IMR-90 (cell line): ENCODE measurements around the gene ACSS1. TPM values are rescaled to one million over a fixed set of nuclear protein-coding genes. Genes with fewer than 3 reads are reported as not detected.

ENCODE experiments used
- ATAC-seq: fragments of 200-7000 bp; cut with Tn5 transposase; 2 replicates; pipeline ENCODE4 v1.9.1; 2020; ENCODE audit warnings: low read depth, mild to moderate bottlenecking, moderate library complexity
- BruUV-seq: library from RNA; stranded (reverse); fragments of 400-500 nt; replicated peaks from 2 replicates; lab custom pipeline; 2021; lab: Mats Ljungman, UMichigan
- CTCF ChIA-PET: fragments of 300-600 bp; formaldehyde crosslinking; extraction: SDS; loops from one replicate; lab custom pipeline; 2021; ENCODE audit warnings: antibody characterized with exemption; lab: Yijun Ruan, JAX
- POLR2A ChIA-PET: fragments of 300-600 bp; sonication (Branson Sonifier 250); formaldehyde crosslinking; loops from one replicate; lab custom pipeline; 2022; ENCODE audit warnings: antibody characterized with exemption; ENCODE audit not compliant: unreplicated experiment; lab: Charles Lee
- DNase-seq: peaks from one replicate; pipeline ENCODE4 v3.0.0; 2013
- H2AFZ ChIP-seq: replicated peaks from 2 replicates; pipeline ENCODE3; 2013; ENCODE audit warnings: low read length, mild to moderate bottlenecking; ENCODE audit not compliant: poor library complexity
- H2AK5ac ChIP-seq: 2 replicates; pipeline ENCODE4 v1.6.1; 2013; ENCODE audit warnings: low read depth, low read length, inconsistent platforms
- H2AK9ac ChIP-seq: replicated peaks from 2 replicates; pipeline ENCODE3; 2013; ENCODE audit warnings: mild to moderate bottlenecking, low read depth, low read length, moderate library complexity; ENCODE audit not compliant: poor library complexity
- H2BK120ac ChIP-seq: 2 replicates; pipeline ENCODE4 v1.6.1; 2013; ENCODE audit warnings: low read depth, low read length, inconsistent platforms
- H2BK15ac ChIP-seq: 3 replicates; pipeline ENCODE4 v1.6.1; 2013; ENCODE audit warnings: low read depth, low read length, inconsistent platforms
- H2BK20ac ChIP-seq: 2 replicates; pipeline ENCODE4 v1.6.1; 2013; ENCODE audit warnings: low read depth, mild to moderate bottlenecking, inconsistent platforms, low read length, moderate library complexity
- H2BK5ac ChIP-seq: 2 replicates; pipeline ENCODE4 v1.6.1; 2013; ENCODE audit warnings: mild to moderate bottlenecking, low read depth, low read length, inconsistent platforms; ENCODE audit not compliant: poor library complexity, severe bottlenecking
- H3K14ac ChIP-seq: replicated peaks from 2 replicates; pipeline ENCODE4 v1.6.1; 2013; ENCODE audit warnings: low read depth, low read length, inconsistent platforms
- H3K18ac ChIP-seq: 2 replicates; pipeline ENCODE4 v1.6.1; 2013; ENCODE audit warnings: low read depth, low read length, control low read depth
- H3K23ac ChIP-seq: 2 replicates; pipeline ENCODE4 v1.6.1; 2013; ENCODE audit warnings: low read depth, low read length, inconsistent platforms
- H3K27ac ChIP-seq: 2 replicates; pipeline ENCODE4 v1.5.1; 2013; ENCODE audit warnings: mild to moderate bottlenecking, control low read depth, low read length; ENCODE audit not compliant: insufficient read depth
- H3K27me3 ChIP-seq: 2 replicates; pipeline ENCODE4 v1.6.1; 2013; ENCODE audit warnings: low read length; ENCODE audit not compliant: control insufficient read depth, insufficient read depth
- H3K36me3 ChIP-seq: 2 replicates; pipeline ENCODE4 v1.6.1; 2013; ENCODE audit warnings: low read length, mixed read lengths; ENCODE audit not compliant: control insufficient read depth, insufficient read depth
- H3K4ac ChIP-seq: 2 replicates; pipeline ENCODE4 v1.6.1; 2013; ENCODE audit warnings: low read depth, low read length, inconsistent platforms
- H3K4me1 ChIP-seq: 2 replicates; pipeline ENCODE4 v1.6.1; 2013; ENCODE audit warnings: low read length, mixed read lengths; ENCODE audit not compliant: control insufficient read depth, insufficient read depth
- H3K4me2 ChIP-seq: 2 replicates; pipeline ENCODE4 v1.6.1; 2013; ENCODE audit warnings: low read depth, mild to moderate bottlenecking, control low read depth, low read length, moderate library complexity
- H3K4me3 ChIP-seq: 2 replicates; pipeline ENCODE4 v1.5.1; 2013; ENCODE audit warnings: low read depth, mild to moderate bottlenecking, control low read depth, low read length, moderate library complexity; ENCODE audit not compliant: insufficient read depth
- H3K56ac ChIP-seq: 2 replicates; pipeline ENCODE4 v1.6.1; 2013; ENCODE audit warnings: low read length, inconsistent platforms; ENCODE audit not compliant: insufficient read depth; ENCODE audit errors: extremely low read depth
- H3K79me1 ChIP-seq, 2 experiments: 2 replicates each; pipeline ENCODE4 v1.6.1; 2013; ENCODE audit warnings: low read length in 2 of 2, inconsistent platforms in 1 of 2, low read depth in 1 of 2
- H3K9ac ChIP-seq: 2 replicates; pipeline ENCODE4 v1.6.1; 2013; ENCODE audit warnings: low read depth, low read length, control low read depth
- H3K9me1 ChIP-seq: 2 replicates; pipeline ENCODE4 v1.6.1; 2013; ENCODE audit warnings: low read length, inconsistent platforms; ENCODE audit not compliant: insufficient read depth
- H3K9me3 ChIP-seq: 2 replicates; pipeline ENCODE4 v1.6.1; 2013; ENCODE audit warnings: low read length; ENCODE audit not compliant: control insufficient read depth, insufficient read depth
- H4K20me1 ChIP-seq: 2 replicates; pipeline ENCODE4 v1.6.1; 2013; ENCODE audit warnings: low read length, inconsistent platforms; ENCODE audit not compliant: insufficient read depth
- H4K5ac ChIP-seq: 2 replicates; pipeline ENCODE4 v1.6.1; 2013; ENCODE audit warnings: mild to moderate bottlenecking, low read depth, low read length, control low read depth
- H4K8ac ChIP-seq, 2 experiments: 2 replicates each; pipeline ENCODE4 v1.6.1; 2013; ENCODE audit warnings: low read depth in 2 of 2, low read length in 2 of 2, control low read depth in 1 of 2, inconsistent platforms in 1 of 2
- H4K91ac ChIP-seq: 2 replicates; pipeline ENCODE4 v1.6.1; 2013; ENCODE audit warnings: low read depth, low read length, inconsistent platforms; ENCODE audit not compliant: insufficient read depth
- BHLHE40 ChIP-seq: fragments of 150-350 bp; IDR thresholded peaks from 2 replicates; pipeline ENCODE4 v1.6.1; 2016; ENCODE audit warnings: mild to moderate bottlenecking, low read depth, low read length
- CHD1 ChIP-seq: IDR thresholded peaks from 2 replicates; pipeline ENCODE4 v1.6.1; 2012; ENCODE audit warnings: low read depth, low read length, improper control_type of control experiment
- FOS ChIP-seq: fragments of 150-350 bp; IDR thresholded peaks from 2 replicates; pipeline ENCODE4 v1.6.1; 2016; ENCODE audit warnings: low read depth, low read length
- MAFK ChIP-seq: IDR thresholded peaks from 2 replicates; pipeline ENCODE4 v1.6.1; 2012; ENCODE audit warnings: low read depth, low read length, improper control_type of control experiment
- MAZ ChIP-seq: IDR thresholded peaks from 2 replicates; pipeline ENCODE4 v1.6.1; 2012; ENCODE audit warnings: low read depth, mild to moderate bottlenecking, low read length, improper control_type of control experiment, moderate library complexity, borderline replicate concordance
- POLR2A ChIP-seq: IDR thresholded peaks from 2 replicates; pipeline ENCODE4 v1.6.1; 2012; ENCODE audit warnings: mild to moderate bottlenecking, low read depth, low read length
- RAD21 ChIP-seq: IDR thresholded peaks from 2 replicates; pipeline ENCODE4 v1.6.1; 2012; ENCODE audit warnings: low read length, improper control_type of control experiment
- RCOR1 ChIP-seq: IDR thresholded peaks from 2 replicates; pipeline ENCODE4 v1.6.1; 2012; ENCODE audit warnings: mild to moderate bottlenecking, low read length, improper control_type of control experiment; ENCODE audit not compliant: insufficient replicate concordance
- RFX5 ChIP-seq: IDR thresholded peaks from 2 replicates; pipeline ENCODE4 v1.8.0; 2012; ENCODE audit warnings: low read depth, mild to moderate bottlenecking, low read length, moderate library complexity
- SMC3 ChIP-seq: fragments of 150-350 bp; IDR thresholded peaks from 2 replicates; pipeline ENCODE4 v1.6.1; 2016; ENCODE audit warnings: low read depth, mild to moderate bottlenecking, antibody characterized with exemption, low read length, moderate library complexity
- WGBS, 2 experiments: methylation state at CpG; one replicate each; pipeline versions ENCODE4 v1.1.5 to v1.1.7; 2013; ENCODE audit warnings: missing lambda C conversion rate in 2 of 2; ENCODE audit not compliant: insufficient read length in 1 of 2; ENCODE audit errors: extremely low coverage in 2 of 2; 5-methylcytosine and 5-hydroxymethylcytosine counted together
- dilution Hi-C: fragments of 300-500 bp; cut with HindIII; formaldehyde crosslinking; loops from one replicate; pipeline ENCODE4 v1.14.3; 2018; ENCODE audit warnings: low sequenced_read_pairs; ENCODE audit not compliant: unreplicated experiment
- in situ Hi-C: fragments of 300-500 bp; cut with MboI; formaldehyde crosslinking; loops from 3 replicates; pipeline ENCODE4 v1.14.3; 2019; ENCODE audit warnings: low sequenced_read_pairs, inconsistent platforms, mixed read lengths
- intact Hi-C: fragments of 100-400 bp; cut with micrococcal nuclease; formaldehyde crosslinking; loops from 2 replicates; pipeline ENCODE4 v1.10.0; 2022
- polyA plus RNA-seq, 3 experiments: library from polyadenylated mRNA; depleted of rRNA; stranded (reverse); fragments of >200 nt; gene quantifications; 2 replicates each; pipeline ENCODE4 v1.2.3, GENCODE V29; 2012; ENCODE audit warnings: low replicate concordance in 1 of 3
- total RNA-seq: library from RNA; depleted of rRNA; stranded (reverse); fragments of >200 nt; gene quantifications from 2 replicates; pipeline ENCODE4 v1.2.3, GENCODE V29; 2012
- TF ChIP-seq, protein P1 (sequence below): fragments of 150-350 bp; IDR thresholded peaks from 2 replicates; pipeline ENCODE4 v1.6.1; 2016; ENCODE audit warnings: low read depth, mild to moderate bottlenecking, low read length, moderate library complexity, borderline replicate concordance
- TF ChIP-seq, protein P2 (sequence below): conservative IDR thresholded peaks from 2 replicates; pipeline ENCODE4 v1.5.1; 2012; ENCODE audit warnings: mild to moderate bottlenecking, low read depth, low read length, improper control_type of control experiment

Gene ACSS1
- total and polyA plus RNA-seq, 2 of the 4 experiments (the other 2 are of a cell fraction), result 0.72 to 1.2 TPM

DNA sequence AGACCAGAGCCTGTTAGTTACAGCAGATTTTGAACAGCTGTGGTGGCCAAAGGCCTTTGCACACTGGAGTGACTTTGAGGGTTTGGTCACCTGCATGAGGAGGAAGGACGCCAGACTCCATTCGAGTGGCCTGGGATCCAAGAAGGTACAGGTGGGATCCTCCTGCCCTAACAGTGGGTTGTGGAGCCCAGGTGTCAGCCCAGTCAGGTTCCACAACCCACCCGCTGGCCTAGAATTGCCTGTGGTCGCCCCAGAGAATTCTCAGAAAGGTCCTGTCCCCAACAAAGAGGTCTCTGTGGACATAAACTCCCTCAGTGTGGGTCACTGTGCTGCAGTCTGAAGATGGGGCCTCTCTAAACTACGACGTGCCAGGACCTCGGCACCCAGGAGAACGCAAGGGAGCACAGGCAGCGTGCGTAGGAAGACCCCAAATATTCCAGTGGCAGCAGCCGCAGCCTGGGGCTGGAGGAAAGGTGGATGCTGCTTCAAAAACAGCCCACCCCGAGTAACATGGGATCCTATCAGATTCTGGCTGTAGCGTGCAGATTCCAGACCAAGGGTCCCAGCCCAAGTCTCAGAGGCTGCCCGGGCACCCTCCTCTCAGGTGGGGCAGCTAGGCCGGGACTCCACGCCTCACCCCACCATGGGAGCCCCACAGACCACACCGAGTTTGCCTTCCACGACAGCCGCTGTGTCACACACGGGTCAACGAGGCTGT, 16.0 kb downstream of the ACSS1 start (continued):
- TF ChIP-seq, protein P1, sequence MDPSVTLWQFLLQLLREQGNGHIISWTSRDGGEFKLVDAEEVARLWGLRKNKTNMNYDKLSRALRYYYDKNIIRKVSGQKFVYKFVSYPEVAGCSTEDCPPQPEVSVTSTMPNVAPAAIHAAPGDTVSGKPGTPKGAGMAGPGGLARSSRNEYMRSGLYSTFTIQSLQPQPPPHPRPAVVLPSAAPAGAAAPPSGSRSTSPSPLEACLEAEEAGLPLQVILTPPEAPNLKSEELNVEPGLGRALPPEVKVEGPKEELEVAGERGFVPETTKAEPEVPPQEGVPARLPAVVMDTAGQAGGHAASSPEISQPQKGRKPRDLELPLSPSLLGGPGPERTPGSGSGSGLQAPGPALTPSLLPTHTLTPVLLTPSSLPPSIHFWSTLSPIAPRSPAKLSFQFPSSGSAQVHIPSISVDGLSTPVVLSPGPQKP, result no peak
- TF ChIP-seq FOS (no peak), POLR2A (no peak), RCOR1 (no peak)

DNA sequence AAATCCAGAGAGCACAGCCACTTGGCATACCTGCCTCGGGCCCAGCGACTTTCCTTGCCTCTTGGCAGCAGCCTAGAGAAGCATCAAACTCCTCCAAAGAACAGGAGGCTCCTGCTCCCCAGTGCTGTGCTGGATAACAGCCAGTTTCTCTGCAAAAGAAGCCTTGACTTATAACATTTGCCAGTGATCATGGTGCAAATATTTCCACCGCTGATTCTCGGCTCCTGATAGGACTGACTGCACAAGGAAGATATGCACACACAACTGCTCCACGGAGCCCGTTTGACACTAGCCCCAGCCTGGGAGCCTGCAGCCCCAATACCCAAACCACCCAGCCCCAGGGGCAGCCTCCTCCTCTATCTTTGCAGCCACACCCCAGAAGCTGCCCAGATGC, 17.5 kb downstream of the ACSS1 start:
- no peak overlapping the region for H2BK20ac ChIP-seq
- no peak overlapping the region; the same call in 1 of the 2 replicates for H3K18ac ChIP-seq
- no peak overlapping the region for H3K56ac ChIP-seq
- H4K5ac ChIP-seq, result no peak overlapping the region
- peak overlapping the region; percentile 46; the same call in 1 of the 2 replicates for H3K27ac ChIP-seq
- H4K8ac ChIP-seq, result no peak overlapping the region
- dilution Hi-C loops (no loop called here), in situ Hi-C loops (no loop called here), intact Hi-C loops (loop anchor here (2.0 kb wide), 1 partner anchor 40 kb away; no protein-coding TSS in a partner anchor)
- peaks cover 7% of the 10 kb centered on the region; the same call in 1 of the 2 replicates for H3K4me1 ChIP-seq
- no peaks in the 10 kb centered on the region; the same call in 1 of the 2 replicates for H4K20me1 ChIP-seq
- no peaks in the 10 kb centered on the region for H3K79me1 ChIP-seq
- no peak overlapping the region for H2BK120ac ChIP-seq
- POLR2A ChIA-PET, result no interaction called here
- no peak overlapping the region for H3K9ac ChIP-seq
- peak; percentile 78 for DNase-seq
- H4K91ac ChIP-seq, result no peak overlapping the region
- H3K4ac ChIP-seq, result no peak overlapping the region
- H2AK5ac ChIP-seq, result no peak overlapping the region
- peaks cover 3% of the 10 kb centered on the region; the same call in 1 of the 2 replicates for H3K9me1 ChIP-seq
- 0% methylated on average over 4 of the region's 6 CpGs; no CpG with 5 or more reads in 1 of the 2 experiments for WGBS, 2 experiments
- no peak overlapping the region for H3K14ac ChIP-seq
- H3K27me3 ChIP-seq, result peaks cover 12% of the 10 kb centered on the region
- H3K4me2 ChIP-seq, result peak overlapping the region; percentile 1; the same call in 1 of the 2 replicates
- BruUV-seq, result no TSS peak
- ATAC-seq, result peak; percentile 86
- no peak overlapping the region for H2BK15ac ChIP-seq
- CTCF ChIA-PET, result no interaction called here
- no peaks in the 10 kb centered on the region for H3K36me3 ChIP-seq
- H2BK5ac ChIP-seq, result no peak overlapping the region
- no peak overlapping the region for H2AK9ac ChIP-seq
- H3K4me3 ChIP-seq, result no peak overlapping the region
- H2AFZ ChIP-seq, result no peak overlapping the region
- H3K23ac ChIP-seq, result no peak overlapping the region
- H3K9me3 ChIP-seq, result no peaks in the 10 kb centered on the region
- TF ChIP-seq RFX5 (no peak), MAFK (no peak), CHD1 (no peak), RAD21 (no peak), BHLHE40 (no peak), POLR2A (no peak), SMC3 (no peak), MAZ (no peak), RCOR1 (no peak)
- TF ChIP-seq, protein P1, result no peak
- TF ChIP-seq, protein P2, sequence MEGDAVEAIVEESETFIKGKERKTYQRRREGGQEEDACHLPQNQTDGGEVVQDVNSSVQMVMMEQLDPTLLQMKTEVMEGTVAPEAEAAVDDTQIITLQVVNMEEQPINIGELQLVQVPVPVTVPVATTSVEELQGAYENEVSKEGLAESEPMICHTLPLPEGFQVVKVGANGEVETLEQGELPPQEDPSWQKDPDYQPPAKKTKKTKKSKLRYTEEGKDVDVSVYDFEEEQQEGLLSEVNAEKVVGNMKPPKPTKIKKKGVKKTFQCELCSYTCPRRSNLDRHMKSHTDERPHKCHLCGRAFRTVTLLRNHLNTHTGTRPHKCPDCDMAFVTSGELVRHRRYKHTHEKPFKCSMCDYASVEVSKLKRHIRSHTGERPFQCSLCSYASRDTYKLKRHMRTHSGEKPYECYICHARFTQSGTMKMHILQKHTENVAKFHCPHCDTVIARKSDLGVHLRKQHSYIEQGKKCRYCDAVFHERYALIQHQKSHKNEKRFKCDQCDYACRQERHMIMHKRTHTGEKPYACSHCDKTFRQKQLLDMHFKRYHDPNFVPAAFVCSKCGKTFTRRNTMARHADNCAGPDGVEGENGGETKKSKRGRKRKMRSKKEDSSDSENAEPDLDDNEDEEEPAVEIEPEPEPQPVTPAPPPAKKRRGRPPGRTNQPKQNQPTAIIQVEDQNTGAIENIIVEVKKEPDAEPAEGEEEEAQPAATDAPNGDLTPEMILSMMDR, result no peak
